Measurements from ENCODE around the gene CDH13. TPM values are rescaled to one million over a fixed set of nuclear protein-coding genes. Genes with fewer than 3 reads are reported as not detected.

Gene CDH13
- polyA plus RNA-seq, 3 donors, result 8.6 to 12.8 (median 12.4) TPM

DNA sequence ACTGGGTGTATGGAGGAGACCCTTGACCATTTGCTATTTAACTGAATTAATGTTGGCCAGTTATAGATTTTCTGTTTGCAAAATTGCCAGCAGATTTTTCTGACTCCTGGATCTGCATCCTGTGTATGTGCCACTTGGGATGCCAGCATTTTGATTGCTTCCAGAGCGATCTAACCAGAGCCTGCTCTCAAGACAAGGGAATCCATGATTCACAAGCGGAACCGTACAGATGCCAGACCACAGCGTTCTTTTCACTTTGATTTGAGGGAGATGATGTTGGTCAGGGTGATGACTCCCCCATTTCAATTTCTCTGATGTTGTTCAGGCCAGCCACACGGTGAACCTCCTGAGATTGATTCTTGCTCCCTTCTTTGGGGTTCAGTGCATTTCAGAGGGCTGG, 228.7 kb downstream of the CDH13 start:
- no peak for DNase-seq (ENCODE audit: extremely low read depth in 1 of 11, low read depth in 9 of 11, low spot score in 4 of 11)

DNA sequence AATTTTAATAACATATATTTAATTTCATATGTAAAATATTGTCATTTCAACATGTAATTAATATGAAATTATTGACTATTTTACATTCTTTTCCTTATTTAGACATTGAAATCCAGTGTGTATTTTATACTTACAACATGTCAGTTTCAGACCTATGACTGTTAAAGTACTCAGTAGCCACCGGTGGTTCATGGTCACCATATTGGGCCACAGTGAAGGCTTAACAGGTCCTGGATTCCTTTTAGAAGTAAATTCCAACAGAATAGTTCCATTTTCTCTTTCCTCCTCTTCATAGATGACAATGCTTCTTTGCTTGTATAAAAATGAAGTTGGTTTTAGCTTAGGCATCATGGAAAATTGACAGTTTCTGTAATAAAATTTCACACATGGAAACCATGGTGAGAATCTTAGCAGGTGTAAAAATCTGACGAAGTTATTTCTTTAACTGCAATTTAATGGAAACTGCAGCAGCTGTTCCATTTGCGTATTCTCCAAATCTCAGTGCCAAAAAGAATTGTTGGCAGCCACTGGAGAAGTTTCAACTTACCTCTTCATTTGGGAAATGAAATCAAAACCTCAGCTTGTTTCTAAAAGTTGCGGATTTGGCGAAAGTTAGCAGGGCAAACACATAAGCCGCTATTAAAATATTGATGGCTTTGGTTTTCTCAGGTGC, 231.1 kb downstream of the CDH13 start:
- DNase-seq (ENCODE audit: extremely low read depth in 1 of 11, low read depth in 9 of 11, low spot score in 4 of 11), result no peak

DNA sequence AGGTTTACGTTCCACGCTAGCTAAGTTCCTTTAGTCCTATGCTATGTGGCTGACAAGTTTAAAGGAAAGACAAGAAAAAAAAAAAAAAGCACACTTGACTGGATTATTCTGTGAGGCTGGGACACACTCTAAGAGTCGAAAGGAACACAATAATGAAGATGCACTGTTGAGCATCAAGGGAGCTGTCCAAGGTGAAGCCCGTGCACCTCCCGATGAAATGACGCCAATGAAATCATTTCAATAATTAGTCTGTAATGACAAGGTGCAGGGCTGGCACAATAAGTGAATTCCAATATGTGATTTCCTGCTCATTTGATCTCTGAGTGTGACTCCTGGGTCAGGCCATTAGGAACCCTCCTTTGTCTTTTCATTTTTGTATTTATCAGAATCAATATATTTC, 232.9 kb downstream of the CDH13 start:
- DNase-seq (ENCODE audit: extremely low read depth in 1 of 11, low read depth in 9 of 11, low spot score in 4 of 11), result no peak

DNA sequence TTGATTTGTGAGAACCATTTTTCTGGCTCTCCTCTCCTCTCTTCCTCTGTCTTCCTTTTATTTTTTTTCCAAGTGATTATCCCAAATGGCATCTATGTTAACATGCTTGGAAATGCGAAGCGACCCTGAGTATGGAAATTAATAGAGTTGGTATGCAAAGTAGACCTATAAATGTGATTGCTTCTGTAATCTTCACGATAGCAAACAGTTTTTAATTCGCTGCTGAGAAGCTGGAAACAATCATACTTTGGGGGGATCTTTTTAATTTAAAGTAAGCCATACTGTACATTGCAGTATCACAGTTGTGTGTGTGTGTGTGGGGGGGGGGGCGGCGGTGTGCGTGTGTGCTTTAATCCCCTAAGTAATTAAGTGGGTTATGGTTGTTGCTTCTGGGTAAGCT, 233.3 kb downstream of the CDH13 start:
- DNase-seq (ENCODE audit: extremely low read depth in 1 of 11, low read depth in 9 of 11, low spot score in 4 of 11), result no peak

DNA sequence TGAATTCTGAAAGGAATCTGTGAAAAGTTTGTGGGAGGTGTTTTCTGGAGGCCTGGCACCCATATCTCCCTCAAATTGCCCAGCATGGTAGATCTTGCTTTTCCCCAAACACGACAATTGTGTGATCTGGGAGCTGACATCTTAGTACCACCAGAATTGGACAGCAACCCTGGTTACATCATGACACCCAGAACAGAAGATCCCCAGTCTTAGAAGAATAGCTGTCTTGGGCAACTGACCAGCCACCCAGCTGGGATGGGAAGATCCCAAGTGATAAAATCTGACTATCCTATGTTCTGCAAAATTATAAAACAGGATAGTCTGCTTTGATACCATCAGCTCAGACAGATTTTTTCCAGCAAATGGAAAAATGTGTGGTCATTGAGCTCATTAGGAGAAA, 235.3 kb downstream of the CDH13 start:
- DNase-seq (ENCODE audit: extremely low read depth in 1 of 11, low read depth in 9 of 11, low spot score in 4 of 11), result no peak

DNA sequence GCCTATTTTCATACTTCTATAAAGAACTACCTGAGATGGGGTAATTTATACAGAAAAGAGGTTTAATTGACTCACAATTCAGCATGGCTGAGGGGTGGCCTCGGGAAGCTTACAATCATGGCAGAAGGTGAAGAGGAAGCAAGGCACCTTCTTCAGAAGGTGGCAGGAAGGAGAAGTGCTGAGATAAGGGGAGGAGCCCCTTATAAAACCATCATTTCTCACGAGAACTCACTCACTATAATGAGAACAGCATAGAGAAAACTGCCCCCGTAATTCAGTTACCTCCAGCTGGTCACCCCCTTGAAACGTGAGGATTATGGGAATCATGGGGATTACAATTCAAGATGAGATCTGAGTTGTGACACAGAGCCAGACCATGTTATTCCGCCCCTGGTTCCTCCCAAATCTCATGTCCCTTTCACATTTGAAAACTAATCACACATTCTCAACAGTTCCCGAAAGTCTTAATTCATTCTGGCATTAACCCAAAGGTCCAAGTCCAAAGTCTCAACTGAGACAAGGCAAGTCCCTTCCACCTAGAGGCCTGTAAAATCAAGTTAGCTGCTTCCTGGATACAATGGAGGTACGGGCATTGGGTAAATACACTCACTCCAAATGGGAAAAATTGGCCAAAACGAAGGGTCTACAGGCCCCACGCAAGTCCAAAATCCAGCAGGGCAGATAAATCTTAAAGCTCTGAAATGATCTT, 237.7 kb downstream of the CDH13 start:
- no peak for DNase-seq (ENCODE audit: extremely low read depth in 1 of 11, low read depth in 9 of 11, low spot score in 4 of 11)

DNA sequence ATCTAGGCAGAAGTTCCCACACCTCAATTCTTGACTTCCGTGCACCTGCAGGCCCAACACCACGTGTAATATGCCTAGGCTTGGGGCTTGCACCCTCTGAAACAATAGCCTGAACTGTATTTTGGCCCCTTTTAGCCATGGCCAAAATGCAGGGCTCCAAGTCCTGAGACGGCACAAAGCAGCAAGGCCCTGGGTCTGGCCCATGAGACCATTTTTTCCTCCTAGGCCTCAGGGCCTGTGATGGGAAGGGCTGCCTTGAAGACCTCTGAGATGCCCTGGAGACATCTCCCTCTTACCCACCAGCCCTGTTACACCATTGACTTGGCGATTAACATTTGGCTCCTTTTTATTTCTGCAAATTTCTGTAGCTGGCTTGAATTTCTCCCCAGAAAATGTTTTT, 238.6 kb downstream of the CDH13 start:
- DNase-seq (ENCODE audit: extremely low read depth in 1 of 11, low read depth in 9 of 11, low spot score in 4 of 11), result no peak

DNA sequence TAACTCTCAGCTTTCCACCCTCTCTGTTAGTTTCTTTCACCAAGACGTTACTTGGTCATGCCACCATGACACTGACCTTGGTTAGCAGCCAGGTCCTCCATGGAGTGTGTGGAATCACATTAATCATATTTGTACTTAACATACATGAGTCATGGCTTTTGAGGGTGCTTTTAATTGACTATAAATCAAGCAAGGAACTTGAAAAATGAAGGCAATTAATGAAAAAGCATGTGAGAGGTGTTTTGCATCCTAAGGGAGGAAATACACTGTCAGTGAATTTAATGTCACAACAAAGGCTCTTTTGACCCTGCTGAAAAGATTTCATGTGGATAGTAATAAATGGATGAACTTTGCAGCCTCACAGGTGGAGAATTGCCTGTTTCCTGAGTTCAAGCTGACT, 240.7 kb downstream of the CDH13 start:
- no peak for DNase-seq (ENCODE audit: extremely low read depth in 1 of 11, low read depth in 9 of 11, low spot score in 4 of 11)

DNA sequence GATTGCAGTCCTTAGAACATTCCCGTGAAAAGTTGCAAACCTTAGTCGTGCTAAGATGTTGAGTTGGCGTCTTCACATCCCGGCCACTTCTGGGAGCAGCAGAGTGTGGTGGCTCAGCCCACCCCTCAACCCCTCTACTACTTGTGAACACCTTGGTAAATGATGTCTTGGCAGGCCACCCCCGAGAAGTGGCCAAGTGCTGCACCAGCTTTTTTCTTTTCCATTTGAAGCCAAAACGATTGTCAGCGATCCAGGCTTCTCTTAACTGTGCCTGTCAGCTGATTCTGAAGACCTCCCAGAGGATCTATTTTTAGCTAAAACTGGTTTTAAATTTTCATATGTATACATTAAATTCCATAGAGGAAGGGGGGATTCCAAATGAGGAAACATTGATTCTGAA, 247.5 kb downstream of the CDH13 start:
- DNase-seq (ENCODE audit: extremely low read depth in 1 of 11, low read depth in 9 of 11, low spot score in 4 of 11), result no peak

DNA sequence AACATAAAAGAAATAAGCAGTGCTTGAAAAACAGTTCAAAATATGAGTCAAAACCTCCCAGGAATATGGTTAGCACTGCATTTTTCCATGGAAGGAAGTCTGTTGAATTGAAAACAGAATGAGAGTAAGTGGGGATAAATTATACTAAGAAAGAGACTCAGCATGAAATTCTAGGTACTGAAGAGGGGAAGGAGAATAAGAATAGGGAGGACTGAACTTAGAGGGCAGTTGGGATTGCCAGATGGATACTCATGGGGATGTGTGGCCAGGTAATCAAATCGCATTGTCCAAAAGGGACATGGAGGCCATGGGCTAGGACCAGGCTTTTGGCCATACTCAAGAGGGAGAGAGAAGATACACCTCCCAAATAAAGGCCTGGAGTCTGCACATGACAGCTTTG, 247.9 kb downstream of the CDH13 start:
- no peak for DNase-seq (ENCODE audit: extremely low read depth in 1 of 11, low read depth in 9 of 11, low spot score in 4 of 11)

DNA sequence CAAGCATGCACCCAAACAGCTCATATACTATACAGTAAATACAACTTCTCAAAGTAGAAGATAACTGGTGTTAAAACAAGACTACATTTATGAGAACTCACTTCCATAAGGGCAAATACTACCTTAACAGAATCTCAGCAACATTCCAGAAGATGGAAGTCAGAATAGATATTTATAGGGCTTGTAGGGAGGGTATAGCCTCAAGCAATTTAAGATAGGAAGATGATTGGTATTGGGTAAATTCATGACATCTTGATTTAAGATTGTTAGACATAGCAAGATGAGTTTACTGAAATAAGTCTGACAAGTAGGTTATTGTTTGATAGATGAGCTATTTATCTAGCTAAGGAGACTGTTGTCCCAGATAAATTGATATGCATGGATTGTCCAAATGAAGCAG, 250.2 kb downstream of the CDH13 start:
- DNase-seq (ENCODE audit: extremely low read depth in 1 of 11, low read depth in 9 of 11, low spot score in 4 of 11), result no peak

DNA sequence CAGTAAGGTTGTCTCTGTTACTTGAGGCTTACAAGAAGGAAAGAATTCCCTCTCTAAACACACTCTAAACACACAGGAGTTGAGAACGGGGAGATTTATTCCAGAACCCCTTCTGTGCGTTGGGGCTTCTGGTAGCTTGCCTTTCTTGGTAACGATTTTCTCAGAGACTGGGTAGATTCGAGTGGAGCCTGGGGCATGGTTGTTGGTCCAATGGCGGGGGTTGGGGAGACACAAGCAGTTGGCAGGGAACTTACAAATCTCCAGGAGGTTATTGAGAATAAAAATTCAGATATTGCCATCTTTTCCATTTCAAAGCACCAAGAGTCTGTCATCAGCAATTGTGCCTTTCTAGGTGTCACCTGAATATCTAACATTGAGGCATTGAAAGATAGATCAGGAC, 251.7 kb downstream of the CDH13 start:
- no peak for DNase-seq (ENCODE audit: extremely low read depth in 1 of 11, low read depth in 9 of 11, low spot score in 4 of 11)

DNA sequence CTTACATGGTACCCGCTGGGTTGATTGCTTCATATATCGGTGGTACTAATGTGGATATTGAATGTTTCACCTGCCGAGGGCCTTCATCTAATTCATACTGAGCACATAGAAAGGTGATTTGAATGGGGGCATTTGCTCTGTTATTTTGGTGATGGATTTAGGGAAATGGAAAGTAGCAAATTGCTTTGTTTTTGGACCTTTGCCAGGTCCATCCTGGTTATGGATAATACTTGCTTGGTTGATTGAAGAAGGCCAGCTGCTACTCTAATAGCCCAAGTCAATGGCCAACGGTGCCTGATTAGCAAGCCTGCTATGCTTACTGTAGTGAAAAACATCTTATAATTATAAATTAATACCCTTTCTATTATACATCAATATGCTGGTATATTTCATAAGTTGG, 253.6 kb downstream of the CDH13 start:
- DNase-seq (ENCODE audit: extremely low read depth in 1 of 11, low read depth in 9 of 11, low spot score in 4 of 11), result no peak

DNA sequence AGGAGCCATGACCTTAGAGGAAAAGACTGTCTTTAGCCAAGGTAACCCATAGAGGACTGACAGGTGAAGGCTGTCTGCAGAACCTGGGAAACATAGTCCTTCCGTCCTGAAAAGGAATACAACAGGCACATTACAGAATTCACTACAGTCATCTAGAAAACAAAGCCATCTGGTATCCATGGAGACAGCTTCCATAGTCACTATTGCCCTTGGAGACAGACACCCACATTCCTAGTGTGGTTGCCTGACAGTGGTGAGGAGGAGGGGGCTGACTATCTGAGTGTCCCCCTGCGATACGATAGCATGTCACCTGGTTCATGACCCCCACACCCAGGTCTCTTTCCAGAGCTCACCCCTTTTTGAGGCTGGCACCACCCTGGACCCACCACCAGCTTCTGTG, 254.7 kb downstream of the CDH13 start:
- DNase-seq (ENCODE audit: extremely low read depth in 1 of 11, low read depth in 9 of 11, low spot score in 4 of 11), result no peak

DNA sequence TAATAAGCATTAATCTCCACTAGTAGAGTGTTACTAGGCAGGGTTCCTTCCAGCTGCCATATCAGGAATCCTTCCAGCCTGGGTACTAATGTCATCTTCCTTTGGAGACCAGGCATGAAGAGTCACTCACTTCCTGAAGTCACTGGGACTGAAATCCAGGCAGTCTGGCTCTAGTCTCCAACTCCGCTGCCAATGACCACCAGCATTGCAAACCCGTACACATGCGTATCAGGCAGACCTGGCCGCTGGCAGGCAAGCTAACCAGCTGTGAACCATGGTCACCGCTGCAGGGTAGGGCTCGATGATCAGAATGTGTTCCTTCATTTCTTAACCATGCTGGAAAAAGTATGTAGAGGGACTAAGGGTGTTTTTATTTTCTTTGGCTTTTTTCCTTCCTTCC, 255.5 kb downstream of the CDH13 start:
- no peak for DNase-seq (ENCODE audit: extremely low read depth in 1 of 11, low read depth in 9 of 11, low spot score in 4 of 11)

DNA sequence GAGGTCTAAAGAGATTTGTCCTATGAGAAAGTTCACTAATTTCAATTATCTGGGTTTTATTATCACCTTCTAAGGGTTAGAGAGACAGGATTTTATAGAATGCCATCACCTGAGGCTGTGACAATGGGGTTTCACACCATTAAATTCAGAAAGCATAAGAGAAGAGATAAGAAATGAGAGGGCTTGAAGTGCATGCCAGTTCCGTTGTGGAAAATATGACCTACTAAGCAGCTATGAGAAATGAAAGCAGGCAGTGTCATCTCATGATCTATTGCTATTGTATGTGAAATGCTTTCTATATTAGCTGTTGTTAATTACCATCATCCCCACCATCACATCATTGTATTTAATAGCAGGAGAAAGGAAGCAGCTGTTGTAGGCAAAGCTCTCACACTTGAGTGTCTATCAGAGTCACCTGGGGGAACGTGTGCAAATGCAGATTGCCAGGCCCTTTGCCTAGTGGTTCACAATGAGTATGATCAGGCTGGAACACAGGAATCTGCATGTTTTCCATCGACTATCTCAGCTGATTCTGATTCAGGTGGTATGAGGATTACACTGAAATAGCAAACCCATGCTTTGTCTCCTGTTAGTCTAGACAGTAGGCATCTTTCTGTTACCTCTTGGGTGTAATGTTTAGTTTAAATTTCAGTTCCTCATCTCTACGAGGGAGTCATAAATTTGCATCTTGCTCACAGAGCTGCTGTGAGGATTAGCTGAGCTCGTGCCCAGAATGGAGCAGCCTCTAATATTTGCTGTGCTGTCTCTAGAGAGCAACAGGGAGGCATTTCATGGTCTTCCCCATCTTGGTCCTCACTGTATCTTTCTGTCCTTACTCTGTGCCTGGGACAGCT, 256.4 kb downstream of the CDH13 start:
- DNase-seq (ENCODE audit: extremely low read depth in 1 of 11, low read depth in 9 of 11, low spot score in 4 of 11), result no peak

DNA sequence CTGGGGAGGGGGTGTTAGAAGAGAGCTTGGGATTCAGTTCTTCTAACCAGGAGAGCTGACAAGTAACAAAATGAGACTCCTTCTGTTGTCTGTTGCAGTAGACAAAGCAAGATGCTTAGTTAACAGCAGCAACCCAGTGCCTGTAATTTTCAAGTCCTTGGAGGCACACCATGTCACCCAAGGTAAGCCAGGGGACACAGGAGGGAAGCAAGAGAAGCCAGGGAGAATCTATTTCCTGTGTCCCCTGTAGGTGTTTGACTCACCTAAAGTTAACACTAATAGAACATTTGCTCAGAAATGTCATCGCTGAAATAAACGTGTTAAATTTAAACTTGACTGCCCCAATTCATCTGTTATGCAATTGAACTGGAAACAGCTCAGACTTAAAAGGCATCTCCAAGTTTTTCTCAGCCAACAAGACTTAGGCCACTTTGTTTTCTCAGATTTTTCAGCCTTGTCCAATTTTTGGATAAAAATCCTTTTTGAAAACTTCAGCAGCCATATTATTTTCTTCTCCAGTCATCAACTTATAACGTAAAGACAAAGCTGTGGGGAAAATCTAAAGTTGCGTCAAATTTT, 257.6 kb downstream of the CDH13 start:
- no peak for DNase-seq (ENCODE audit: extremely low read depth in 1 of 11, low read depth in 9 of 11, low spot score in 4 of 11)

DNA sequence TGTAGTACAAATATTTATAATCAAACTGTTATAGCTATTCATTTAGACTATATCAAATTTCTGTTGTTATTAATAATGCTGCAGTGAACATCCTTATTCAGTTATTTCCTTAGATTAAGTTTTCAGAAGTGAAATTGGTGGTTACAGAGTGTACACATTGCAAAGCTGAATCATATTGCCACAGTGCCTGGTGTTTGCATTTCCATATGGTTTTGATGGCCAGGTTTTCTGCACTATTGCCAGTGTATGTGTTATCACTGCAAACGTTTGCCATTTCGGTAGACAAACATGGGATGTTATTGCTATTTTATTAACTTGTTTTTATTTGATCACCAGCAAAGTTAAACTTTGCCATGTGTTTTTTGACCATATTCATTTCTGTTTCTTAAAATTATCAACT, 259.4 kb downstream of the CDH13 start:
- no peak for DNase-seq (ENCODE audit: extremely low read depth in 1 of 11, low read depth in 9 of 11, low spot score in 4 of 11)

DNA sequence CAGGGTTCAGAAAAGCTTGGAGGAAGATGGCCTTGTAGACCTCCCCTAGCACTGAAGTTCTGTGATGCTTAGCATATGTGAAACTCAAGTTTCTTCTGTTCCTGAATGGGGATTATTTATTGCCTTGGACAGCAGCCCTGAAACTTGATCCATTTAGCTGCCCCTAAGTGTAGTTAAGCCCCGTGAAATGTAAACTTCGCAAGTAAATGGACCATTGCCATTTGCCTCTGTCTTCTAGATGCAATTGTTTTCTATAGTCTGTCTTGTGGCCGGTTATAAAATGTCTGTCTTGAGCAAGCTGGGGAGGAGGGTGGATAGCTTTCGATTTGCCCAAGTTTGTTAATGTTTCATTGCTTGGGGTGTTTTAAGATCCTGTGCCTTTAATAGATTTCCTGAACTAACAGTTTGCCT, 261.8 kb downstream of the CDH13 start:
- peak; percentile 64 to 93 (median 80) for DNase-seq (ENCODE audit: extremely low read depth in 1 of 11, low read depth in 9 of 11, low spot score in 4 of 11)

DNA sequence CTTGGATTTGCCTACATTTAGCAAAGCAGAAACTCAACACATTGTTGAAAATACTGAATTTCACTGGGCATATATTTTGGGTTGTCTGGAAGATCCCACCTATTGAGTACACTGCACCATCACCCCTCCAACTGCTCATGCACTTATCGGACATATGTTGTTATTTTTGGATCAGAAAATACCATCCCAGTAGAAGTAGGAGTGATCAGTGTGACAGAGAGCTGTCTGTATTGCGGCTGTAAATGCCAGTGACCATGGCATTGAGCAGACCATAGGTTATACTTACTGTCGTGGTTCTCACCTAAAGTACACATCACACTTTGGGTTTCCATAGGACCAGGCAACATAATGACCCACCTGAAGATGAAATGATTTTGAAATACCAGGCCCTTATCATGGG, 264.7 kb downstream of the CDH13 start:
- no peak for DNase-seq (ENCODE audit: extremely low read depth in 1 of 11, low read depth in 9 of 11, low spot score in 4 of 11)

All from renal cortex interstitium (tissue), 11 donors.